GM12801 (cell line): Measurements from ENCODE around the gene MEIS3.

Experiments
- TF ChIP-seq, protein P1 (sequence below): IDR thresholded peaks from one replicate; pipeline ENCODE4 v1.5.1; 2011; ENCODE audit warnings: control low read depth; ENCODE audit not compliant: insufficient read length; ENCODE audit errors: extremely low read depth

Gene MEIS3

DNA sequence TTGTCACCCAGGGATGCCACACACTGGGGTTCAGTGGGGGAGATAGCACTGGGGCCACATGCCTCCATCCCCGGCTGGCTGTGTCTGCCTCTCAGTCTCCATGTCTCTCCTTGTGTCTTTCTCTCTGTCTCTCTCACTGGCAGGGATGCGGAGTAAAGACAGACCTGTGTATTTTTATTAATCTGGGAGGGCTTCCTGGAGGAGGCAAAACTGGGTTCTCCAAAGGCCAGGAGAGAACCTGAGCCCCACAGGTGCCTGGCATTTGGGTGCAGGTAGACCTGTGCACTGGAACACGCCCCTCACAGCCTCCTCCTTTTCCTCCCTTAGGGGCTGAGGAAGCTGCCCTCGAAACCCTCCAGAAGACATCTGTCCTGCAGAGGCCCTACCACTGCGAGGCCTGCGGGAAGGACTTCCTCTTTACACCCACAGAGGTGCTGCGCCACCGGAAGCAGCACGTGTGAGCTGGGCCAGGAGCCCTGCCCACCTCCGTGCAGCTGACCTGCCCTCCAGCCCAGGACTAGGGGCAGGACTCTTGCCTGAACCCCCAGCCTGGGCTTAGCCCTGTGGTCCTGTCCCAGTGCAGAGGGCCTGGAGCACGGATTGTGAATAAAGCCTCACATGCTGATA, 37.6 kb downstream of the MEIS3 start:
- TF ChIP-seq, protein P1, sequence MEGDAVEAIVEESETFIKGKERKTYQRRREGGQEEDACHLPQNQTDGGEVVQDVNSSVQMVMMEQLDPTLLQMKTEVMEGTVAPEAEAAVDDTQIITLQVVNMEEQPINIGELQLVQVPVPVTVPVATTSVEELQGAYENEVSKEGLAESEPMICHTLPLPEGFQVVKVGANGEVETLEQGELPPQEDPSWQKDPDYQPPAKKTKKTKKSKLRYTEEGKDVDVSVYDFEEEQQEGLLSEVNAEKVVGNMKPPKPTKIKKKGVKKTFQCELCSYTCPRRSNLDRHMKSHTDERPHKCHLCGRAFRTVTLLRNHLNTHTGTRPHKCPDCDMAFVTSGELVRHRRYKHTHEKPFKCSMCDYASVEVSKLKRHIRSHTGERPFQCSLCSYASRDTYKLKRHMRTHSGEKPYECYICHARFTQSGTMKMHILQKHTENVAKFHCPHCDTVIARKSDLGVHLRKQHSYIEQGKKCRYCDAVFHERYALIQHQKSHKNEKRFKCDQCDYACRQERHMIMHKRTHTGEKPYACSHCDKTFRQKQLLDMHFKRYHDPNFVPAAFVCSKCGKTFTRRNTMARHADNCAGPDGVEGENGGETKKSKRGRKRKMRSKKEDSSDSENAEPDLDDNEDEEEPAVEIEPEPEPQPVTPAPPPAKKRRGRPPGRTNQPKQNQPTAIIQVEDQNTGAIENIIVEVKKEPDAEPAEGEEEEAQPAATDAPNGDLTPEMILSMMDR = no peak

DNA sequence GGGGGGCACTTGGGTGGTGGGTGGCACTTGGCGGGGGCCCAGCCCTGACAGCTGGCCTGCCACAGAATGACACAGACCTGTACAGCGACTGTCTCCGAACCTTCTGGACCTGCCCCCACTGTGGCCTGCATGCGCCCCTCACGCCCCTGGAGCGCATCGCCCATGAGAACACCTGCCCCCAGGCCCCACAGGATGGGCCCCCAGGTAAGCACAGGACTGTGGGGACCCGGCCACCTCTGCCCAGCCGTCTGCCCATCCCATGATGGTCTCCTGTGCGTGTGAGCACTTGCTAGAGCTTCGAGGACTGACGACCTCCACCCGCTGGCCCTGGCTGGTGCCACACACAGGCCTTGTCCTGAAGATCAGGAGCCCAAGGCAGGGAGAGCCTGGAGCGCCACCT, 38.2 kb downstream of the MEIS3 start:
- TF ChIP-seq, protein P1 = no peak

DNA sequence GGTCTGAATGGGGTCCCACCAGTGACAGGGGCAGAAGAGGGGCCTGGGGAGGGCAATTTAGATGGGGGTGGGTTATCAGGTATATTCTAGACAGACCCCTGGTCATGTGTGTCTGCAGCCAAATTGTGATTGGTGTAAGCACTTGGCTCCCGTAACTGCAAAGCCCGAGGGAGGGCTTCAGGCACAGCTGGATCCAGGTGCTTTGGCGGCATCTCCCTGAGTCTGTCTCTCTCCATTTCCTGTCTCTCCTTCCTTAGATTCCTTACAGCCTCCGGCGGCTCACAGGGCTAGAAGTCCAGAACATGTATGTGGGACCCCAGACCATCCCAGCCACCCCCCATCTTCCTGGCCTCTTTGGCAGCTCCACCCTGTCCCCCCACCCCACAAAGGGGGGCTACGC, 38.8 kb downstream of the MEIS3 start:
- TF ChIP-seq, protein P1 = no peak

DNA sequence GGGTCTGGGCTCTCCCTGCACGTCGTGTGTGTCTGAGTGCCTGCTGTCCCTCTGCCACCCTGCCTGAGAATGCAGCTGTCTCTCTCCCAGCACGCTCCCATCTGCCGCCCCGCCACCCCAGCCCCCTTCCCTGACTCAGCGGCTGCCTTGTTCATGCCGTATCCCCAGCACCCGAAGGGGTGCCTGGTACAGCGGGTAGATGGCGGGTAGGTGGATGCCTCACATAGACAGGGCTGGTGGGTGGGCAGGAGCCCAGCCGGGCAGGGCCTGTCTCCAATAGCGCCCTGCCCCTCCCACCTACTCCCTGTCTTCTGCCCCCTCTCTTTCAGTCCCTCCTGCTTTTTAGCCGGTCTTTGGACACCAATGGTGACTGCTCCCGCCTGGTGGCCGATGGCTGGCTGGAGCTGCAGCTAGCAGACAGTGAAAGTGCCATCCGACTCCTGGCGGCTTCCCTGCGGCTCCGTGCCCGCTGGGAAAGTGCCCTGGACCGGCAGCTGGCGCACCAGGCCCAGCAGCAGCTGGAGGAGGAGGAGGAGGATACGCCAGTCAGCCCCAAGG, 39.9 kb downstream of the MEIS3 start:
- TF ChIP-seq, protein P1 = no peak

DNA sequence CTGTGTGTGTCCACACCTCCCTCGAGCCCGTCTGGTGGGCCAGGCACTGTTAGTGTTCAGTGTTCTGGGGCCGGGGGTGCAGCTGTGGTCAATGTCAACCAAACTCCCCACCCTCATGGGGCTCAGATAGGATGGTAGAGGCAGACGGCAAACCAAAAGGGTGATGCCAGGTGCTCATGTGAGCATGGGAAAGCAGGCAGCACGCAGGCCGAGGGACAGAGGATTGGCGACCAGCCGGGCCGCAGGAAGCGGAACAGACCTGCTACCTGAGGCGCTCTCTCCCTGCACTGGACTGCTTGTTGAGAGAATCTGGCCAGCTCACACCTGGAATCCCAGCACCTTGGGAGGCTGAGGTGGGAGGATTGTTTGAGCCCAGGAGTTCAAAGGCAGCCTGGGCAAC, 41.1 kb downstream of the MEIS3 start:
- TF ChIP-seq, protein P1 = no peak

DNA sequence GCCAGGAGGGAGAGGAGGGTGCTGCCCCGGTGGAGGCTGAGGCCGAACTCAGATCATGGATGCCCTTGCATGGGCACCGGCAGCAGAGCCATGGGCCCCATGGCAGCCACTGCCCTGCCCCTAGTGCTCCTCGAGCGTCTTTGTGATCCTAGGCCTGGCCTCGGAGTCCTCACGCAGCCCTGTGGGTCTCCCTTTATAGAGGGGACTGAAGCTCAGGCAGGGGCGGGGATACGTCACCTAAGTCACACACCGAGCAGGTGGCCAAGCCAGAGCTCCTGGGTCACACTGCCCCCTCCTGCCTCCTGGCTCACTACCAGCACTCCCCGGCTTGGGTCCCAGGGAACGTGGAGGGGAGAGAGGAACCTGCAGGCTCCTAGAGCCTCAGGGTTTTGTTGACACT, 41.5 kb downstream of the MEIS3 start:
- TF ChIP-seq, protein P1 = no peak

DNA sequence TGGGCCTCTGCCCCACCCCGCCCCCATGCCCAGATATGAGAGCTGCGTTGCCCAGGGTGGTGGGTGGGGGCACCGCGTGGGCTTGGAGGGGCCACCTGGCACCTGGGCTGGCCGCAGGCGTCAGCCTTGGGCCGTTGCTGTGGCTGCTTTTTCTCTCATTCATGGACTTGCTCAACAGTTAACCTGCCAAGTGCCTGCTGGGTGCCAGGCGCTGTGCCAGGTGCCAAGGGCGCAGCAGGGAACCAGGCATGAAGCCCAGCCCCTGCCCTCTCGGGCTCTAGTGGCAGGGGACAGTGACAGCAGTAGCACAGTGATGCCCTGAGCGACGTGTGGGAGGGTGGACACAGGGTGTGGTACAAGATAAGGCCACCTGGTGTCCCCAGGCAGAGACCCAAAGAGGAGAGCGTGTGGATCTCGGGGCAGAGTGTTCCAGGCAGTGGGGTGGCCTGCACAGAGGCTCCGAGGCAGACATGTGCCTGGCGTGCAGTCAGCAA, 42.1 kb downstream of the MEIS3 start:
- TF ChIP-seq, protein P1 = no peak
